ENCODE data around the gene ZBTB33. TPM values are rescaled to one million over a fixed set of nuclear protein-coding genes. Genes with fewer than 3 reads are reported as not detected.

Gene ZBTB33
- total RNA-seq, 3 donors from 2014 or later: 12.6 to 49.8 (median 18.4) TPM

GRCh38 chrX:120290107-120290506 is 39.5 kb downstream of the ZBTB33 start:
- intact Hi-C loops (cut with DNase I; ENCODE audit: low total_unique reads): no loop called here
- Histone ChIP-seq H3K27ac (no peak overlapping the region), H3K4me1 (no peaks in the 10 kb centered on the region), H3K36me3 (no peaks in the 10 kb centered on the region), H3K9me3 (no peaks in the 10 kb centered on the region), H3K27me3 (no peaks in the 10 kb centered on the region), H3K4me3 (no peak overlapping the region)
- no peak for DNase-seq (ENCODE audit: low spot score in 2 of 2)
- no peak for TF ChIP-seq CTCF (IDR thresholded peaks at IDR 0.05)

DNA sequence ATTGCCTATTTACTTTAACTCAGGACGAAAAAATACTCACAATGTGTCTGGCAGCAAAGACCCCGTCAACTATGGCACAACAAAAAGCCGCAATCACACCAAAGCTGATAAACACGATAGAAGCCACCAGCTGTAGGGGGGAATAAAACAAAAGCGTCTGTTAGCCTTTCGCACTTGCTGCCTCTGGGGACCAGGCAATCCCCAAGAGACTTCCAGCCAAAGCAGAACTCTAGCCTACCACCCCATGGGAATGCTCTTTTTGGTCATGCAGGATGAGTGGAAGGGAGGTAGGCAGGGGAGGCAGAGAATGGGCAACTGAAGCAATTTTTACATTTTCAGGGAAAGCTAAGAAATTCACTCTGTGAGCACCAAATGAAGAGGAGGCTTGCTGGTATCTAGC is 40.6 kb downstream of the ZBTB33 start:
- no peak for DNase-seq (ENCODE audit: low spot score in 2 of 2)
- Histone ChIP-seq H3K4me3 (no peak overlapping the region), H3K36me3 (no peaks in the 10 kb centered on the region), H3K27ac (no peak overlapping the region), H3K9me3 (no peaks in the 10 kb centered on the region), H3K4me1 (no peaks in the 10 kb centered on the region), H3K27me3 (peaks cover 0 to 6% of the 10 kb centered on the region in 2 donors)
- intact Hi-C loops (cut with DNase I; ENCODE audit: low total_unique reads): no loop called here
- TF ChIP-seq CTCF (IDR thresholded peaks at IDR 0.05) (no peak), POLR2AphosphoS5 (IDR thresholded peaks at IDR 0.05) (no peak), POLR2A (IDR thresholded peaks at IDR 0.05) (no peak)

- Histone ChIP-seq H3K4me3 (no peak overlapping the region), H3K36me3 (no peaks in the 10 kb centered on the region), H3K4me1 (no peaks in the 10 kb centered on the region), H3K27me3 (peaks cover 0 to 6% of the 10 kb centered on the region in 2 donors), H3K27ac (no peak overlapping the region), H3K9me3 (no peaks in the 10 kb centered on the region)
- intact Hi-C loops (cut with DNase I; ENCODE audit: low total_unique reads): no loop called here
- DNase-seq (ENCODE audit: low spot score in 2 of 2): no peak
- no peak for TF ChIP-seq POLR2A (IDR thresholded peaks at IDR 0.05)
- TF ChIP-seq CTCF (IDR thresholded peaks at IDR 0.05): no peak
- no peak for TF ChIP-seq POLR2AphosphoS5 (IDR thresholded peaks at IDR 0.05)
These were observed 42.4 kb downstream of the ZBTB33 start for GRCh38 chrX:120293015-120293414.

- DNase-seq (ENCODE audit: low spot score in 2 of 2): no peak
- no peak overlapping the region for H3K27ac ChIP-seq
- H3K4me1 ChIP-seq: no peaks in the 10 kb centered on the region
- H3K36me3 ChIP-seq: no peaks in the 10 kb centered on the region
- TF ChIP-seq POLR2AphosphoS5 (IDR thresholded peaks at IDR 0.05): no peak
- no peak for TF ChIP-seq POLR2A (IDR thresholded peaks at IDR 0.05)
- TF ChIP-seq CTCF (IDR thresholded peaks at IDR 0.05): no peak
- H3K27me3 ChIP-seq: peaks cover 0 to 6% of the 10 kb centered on the region in 2 donors
- H3K4me3 ChIP-seq: no peak overlapping the region
- H3K9me3 ChIP-seq: no peaks in the 10 kb centered on the region
- intact Hi-C loops (cut with DNase I; ENCODE audit: low total_unique reads): no loop called here
These were observed 44.0 kb downstream of the ZBTB33 start for GRCh38 chrX:120294651-120295050.

GRCh38 chrX:120297923-120298322 is 47.3 kb downstream of the ZBTB33 start:
- intact Hi-C loops (cut with DNase I; ENCODE audit: low total_unique reads): no loop called here
- no peaks in the 10 kb centered on the region for H3K9me3 ChIP-seq
- no peak for DNase-seq (ENCODE audit: low spot score in 2 of 2)
- H3K4me1 ChIP-seq: no peaks in the 10 kb centered on the region
- H3K27me3 ChIP-seq: peaks cover 0 to 6% of the 10 kb centered on the region in 2 donors
- H3K27ac ChIP-seq: no peak overlapping the region
- no peaks in the 10 kb centered on the region for H3K36me3 ChIP-seq
- no peak overlapping the region for H3K4me3 ChIP-seq
- TF ChIP-seq POLR2AphosphoS5 (IDR thresholded peaks at IDR 0.05): no peak
- TF ChIP-seq CTCF (IDR thresholded peaks at IDR 0.05): no peak
- TF ChIP-seq POLR2A (IDR thresholded peaks at IDR 0.05): no peak
